M059J (cell line): Measurements from ENCODE around the gene PPP6R3. TPM values are rescaled to one million over a fixed set of nuclear protein-coding genes. Genes with fewer than 3 reads are reported as not detected.
"Not testable (repeated sequence)": the region's sequence is repeated elsewhere in the genome, so short reads cannot be mapped to it uniquely, and the experiment has no call there.

ENCODE experiments used
- DNase-seq: peaks from one replicate; pipeline ENCODE4 v3.0.0-alpha.2; 2012; ENCODE audit warnings: low read depth
- total RNA-seq: library from RNA; depleted of rRNA; stranded (reverse); fragments of >200 nt; shearing (Covaris generic); gene quantifications from 2 replicates; pipeline ENCODE4 v1.2.3, GENCODE V29; 2014

Gene PPP6R3
- total RNA-seq, 1 experiment from 2014 or later = 104 TPM

- no peak for DNase-seq
These were observed 24.2 kb upstream of the PPP6R3 start for GRCh38 chr11:68436162-68436888.

GRCh38 chr11:68436985-68437926 lies 23.3 kb upstream of the PPP6R3 start:
- DNase-seq = peak; percentile 73

- DNase-seq = no peak
These were observed 22.5 kb upstream of the PPP6R3 start for GRCh38 chr11:68437927-68438657.

GRCh38 chr11:68438658-68439259 lies 21.8 kb upstream of the PPP6R3 start:
- no peak for DNase-seq

GRCh38 chr11:68439355-68440065 lies 21.0 kb upstream of the PPP6R3 start:
- no peak for DNase-seq

- no peak for DNase-seq
These were observed 20.3 kb upstream of the PPP6R3 start for GRCh38 chr11:68440224-68440623.

GRCh38 chr11:68441466-68442230 lies 18.9 kb upstream of the PPP6R3 start:
- peak; percentile 17 for DNase-seq

- no peak for DNase-seq
These were observed 18.1 kb upstream of the PPP6R3 start for GRCh38 chr11:68442433-68442832.

GRCh38 chr11:68444566-68444965 lies 16.0 kb upstream of the PPP6R3 start:
- no peak for DNase-seq

GRCh38 chr11:68445531-68446035 lies 15.0 kb upstream of the PPP6R3 start:
- DNase-seq = no peak

- no peak for DNase-seq
These were observed 14.4 kb upstream of the PPP6R3 start for GRCh38 chr11:68446046-68446725.

- peak; percentile 61 for DNase-seq
These were observed 13.3 kb upstream of the PPP6R3 start for GRCh38 chr11:68447015-68447801.

GRCh38 chr11:68447914-68448313 lies 12.6 kb upstream of the PPP6R3 start:
- not testable (repeated sequence) for DNase-seq

GRCh38 chr11:68448604-68449011 lies 11.9 kb upstream of the PPP6R3 start:
- no peak for DNase-seq

GRCh38 chr11:68449951-68450350 lies 10.6 kb upstream of the PPP6R3 start:
- no peak for DNase-seq

- DNase-seq = no peak
These were observed 9.8 kb upstream of the PPP6R3 start for GRCh38 chr11:68450711-68451110.

GRCh38 chr11:68454767-68455166 lies 5.8 kb upstream of the PPP6R3 start:
- no peak for DNase-seq

GRCh38 chr11:68455485-68455884 lies 5.1 kb upstream of the PPP6R3 start:
- no peak for DNase-seq
